GM12878 (cell line): ENCODE measurements around the gene C19orf81.

Experiments used
- JUND ChIP-seq: IDR thresholded peaks from 2 replicates; pipeline ENCODE4 v1.6.1; 2012; ENCODE audit warnings: low read depth, mild to moderate bottlenecking, low read length, improper control_type of control experiment, moderate library complexity
- MXI1 ChIP-seq: fragments of 150-350 bp; IDR thresholded peaks from 2 replicates; pipeline ENCODE4 v1.6.1; 2011; ENCODE audit warnings: low read depth, mild to moderate bottlenecking, inconsistent platforms, low read length, improper control_type of control experiment
- MYC ChIP-seq: IDR thresholded peaks from 2 replicates; pipeline ENCODE4 v1.6.1; 2011; ENCODE audit warnings: mild to moderate bottlenecking, low read length, moderate library complexity, inconsistent platforms; ENCODE audit not compliant: insufficient read depth, insufficient replicate concordance, insufficient read length, severe bottlenecking
- SIN3A ChIP-seq: IDR thresholded peaks from 2 replicates; pipeline ENCODE4 v1.6.1; 2012; ENCODE audit warnings: low read depth, low read length, improper control_type of control experiment
- TF ChIP-seq, protein P1 (sequence below): IDR thresholded peaks from 2 replicates; pipeline ENCODE4 v1.6.1; 2012; ENCODE audit warnings: mild to moderate bottlenecking, low read depth, low read length

DNA sequence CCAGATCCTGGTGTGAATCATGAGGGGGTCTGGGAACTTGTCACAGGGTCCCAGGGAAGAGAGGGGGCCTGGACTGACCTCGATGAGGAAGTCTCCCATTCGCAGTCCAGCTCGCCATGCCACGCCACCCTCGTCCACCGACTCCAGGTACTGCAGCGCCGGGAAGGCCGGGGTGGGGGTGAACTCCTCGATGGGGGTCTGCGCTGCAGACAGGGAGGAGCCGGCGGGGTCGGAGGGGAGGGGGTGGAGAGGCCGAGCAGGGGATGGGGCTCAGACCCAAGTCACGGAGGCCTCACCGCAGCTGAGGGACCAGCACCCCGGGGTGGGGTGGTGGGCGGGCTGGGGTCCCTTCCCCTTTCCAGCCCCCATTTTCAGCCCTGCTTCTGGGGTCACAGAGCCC is 39.5 kb downstream of the C19orf81 start:
- TF ChIP-seq MYC (no peak), MXI1 (no peak), SIN3A (no peak), JUND (no peak)
- TF ChIP-seq, protein P1, sequence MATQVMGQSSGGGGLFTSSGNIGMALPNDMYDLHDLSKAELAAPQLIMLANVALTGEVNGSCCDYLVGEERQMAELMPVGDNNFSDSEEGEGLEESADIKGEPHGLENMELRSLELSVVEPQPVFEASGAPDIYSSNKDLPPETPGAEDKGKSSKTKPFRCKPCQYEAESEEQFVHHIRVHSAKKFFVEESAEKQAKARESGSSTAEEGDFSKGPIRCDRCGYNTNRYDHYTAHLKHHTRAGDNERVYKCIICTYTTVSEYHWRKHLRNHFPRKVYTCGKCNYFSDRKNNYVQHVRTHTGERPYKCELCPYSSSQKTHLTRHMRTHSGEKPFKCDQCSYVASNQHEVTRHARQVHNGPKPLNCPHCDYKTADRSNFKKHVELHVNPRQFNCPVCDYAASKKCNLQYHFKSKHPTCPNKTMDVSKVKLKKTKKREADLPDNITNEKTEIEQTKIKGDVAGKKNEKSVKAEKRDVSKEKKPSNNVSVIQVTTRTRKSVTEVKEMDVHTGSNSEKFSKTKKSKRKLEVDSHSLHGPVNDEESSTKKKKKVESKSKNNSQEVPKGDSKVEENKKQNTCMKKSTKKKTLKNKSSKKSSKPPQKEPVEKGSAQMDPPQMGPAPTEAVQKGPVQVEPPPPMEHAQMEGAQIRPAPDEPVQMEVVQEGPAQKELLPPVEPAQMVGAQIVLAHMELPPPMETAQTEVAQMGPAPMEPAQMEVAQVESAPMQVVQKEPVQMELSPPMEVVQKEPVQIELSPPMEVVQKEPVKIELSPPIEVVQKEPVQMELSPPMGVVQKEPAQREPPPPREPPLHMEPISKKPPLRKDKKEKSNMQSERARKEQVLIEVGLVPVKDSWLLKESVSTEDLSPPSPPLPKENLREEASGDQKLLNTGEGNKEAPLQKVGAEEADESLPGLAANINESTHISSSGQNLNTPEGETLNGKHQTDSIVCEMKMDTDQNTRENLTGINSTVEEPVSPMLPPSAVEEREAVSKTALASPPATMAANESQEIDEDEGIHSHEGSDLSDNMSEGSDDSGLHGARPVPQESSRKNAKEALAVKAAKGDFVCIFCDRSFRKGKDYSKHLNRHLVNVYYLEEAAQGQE, result no peak
